Omental fat pad (tissue), 4 donors: ENCODE measurements around the gene FGF18. TPM values are rescaled to one million over a fixed set of nuclear protein-coding genes. Genes with fewer than 3 reads are reported as not detected.

Source experiments
- ATAC-seq: fragments of 150-250 bp; one replicate; pipeline ENCODE4 v1.9.1; 2016; ENCODE audit warnings: mild to moderate bottlenecking, moderate library complexity; ENCODE audit not compliant: low FRiP score
- DNase-seq: peaks from one replicate; pipeline ENCODE4 v3.0.0-alpha.2; 2019; ENCODE audit warnings: low spot score
- CTCF ChIP-seq, 3 donors: fragments of 450-650 bp; IDR thresholded peaks; one replicate each; pipeline ENCODE4 v1.5.1; 2016 to 2017; ENCODE audit warnings: antibody characterized with exemption in 3 of 3, mild to moderate bottlenecking in 3 of 3, moderate library complexity in 2 of 3
- total RNA-seq, 4 donors: library from RNA; depleted of rRNA; stranded (reverse); fragments of >200 nt; gene quantifications; one replicate each; pipeline ENCODE4 v1.1.0, GENCODE V29; 2016

FGF18 gene
- total RNA-seq, 4 donors from 2014 or later: 0.79 to 7.5 (median 2.1) TPM

GRCh38 chr5:171415115-171415730 lies 4.2 kb upstream of the FGF18 start:
- no peak for TF ChIP-seq CTCF (IDR thresholded peaks at IDR 0.05)

GRCh38 chr5:171416160-171417049 lies 3.0 kb upstream of the FGF18 start:
- ATAC-seq (no peak), DNase-seq (no peak)
- TF ChIP-seq CTCF (IDR thresholded peaks at IDR 0.05): no peak

More at GRCh38 chr5:171415115-171415730, 4.2 kb upstream of the FGF18 start:
- ATAC-seq: no peak
- DNase-seq: no peak

- ATAC-seq (peak; percentile 78), DNase-seq (no peak)
- peak in 2 of 3 donors; percentile 85 to 89 for TF ChIP-seq CTCF (IDR thresholded peaks at IDR 0.05)
Observed at GRCh38 chr5:171418316-171418981, 998 bp upstream of the FGF18 start.

GRCh38 chr5:171419688-171420430 lies 412 bp downstream of the FGF18 start:
- no peak for TF ChIP-seq CTCF (IDR thresholded peaks at IDR 0.05)
- DNase-seq (no peak), ATAC-seq (peak; percentile 23)

- no peak for TF ChIP-seq CTCF (IDR thresholded peaks at IDR 0.05)
- ATAC-seq: peak; percentile 26
- DNase-seq: peak; percentile 62
Observed at GRCh38 chr5:171420431-171421241, 1.2 kb downstream of the FGF18 start.
